HEK293 (cell line): ENCODE results near the gene IGF1R.

Experiments used
- KLF1 ChIP-seq: fragments of 450-650 bp; formaldehyde crosslinking; IDR thresholded peaks from 2 replicates; pipeline ENCODE4 v1.5.1; 2016; ENCODE audit warnings: missing biosample characterization, missing genetic modification characterization
- KLF16 ChIP-seq: fragments of 450-650 bp; formaldehyde crosslinking; IDR thresholded peaks from 2 replicates; pipeline ENCODE4 v1.5.1; 2017; ENCODE audit warnings: missing biosample characterization, missing genetic modification characterization
- ZNF76 ChIP-seq: fragments of 450-650 bp; formaldehyde crosslinking; IDR thresholded peaks from 2 replicates; pipeline ENCODE4; 2016; ENCODE audit warnings: low read depth, missing biosample characterization, missing genetic modification characterization, borderline replicate concordance
- ZNF791 ChIP-seq: fragments of 450-650 bp; formaldehyde crosslinking; IDR thresholded peaks from 2 replicates; pipeline ENCODE4 v1.5.1; 2016; ENCODE audit warnings: missing biosample characterization, missing genetic modification characterization
- TF ChIP-seq, protein P1 (sequence below): fragments of 450-650 bp; formaldehyde crosslinking; IDR thresholded peaks from 2 replicates; pipeline ENCODE4 v1.5.1; 2016; ENCODE audit warnings: missing biosample characterization, missing genetic modification characterization

DNA sequence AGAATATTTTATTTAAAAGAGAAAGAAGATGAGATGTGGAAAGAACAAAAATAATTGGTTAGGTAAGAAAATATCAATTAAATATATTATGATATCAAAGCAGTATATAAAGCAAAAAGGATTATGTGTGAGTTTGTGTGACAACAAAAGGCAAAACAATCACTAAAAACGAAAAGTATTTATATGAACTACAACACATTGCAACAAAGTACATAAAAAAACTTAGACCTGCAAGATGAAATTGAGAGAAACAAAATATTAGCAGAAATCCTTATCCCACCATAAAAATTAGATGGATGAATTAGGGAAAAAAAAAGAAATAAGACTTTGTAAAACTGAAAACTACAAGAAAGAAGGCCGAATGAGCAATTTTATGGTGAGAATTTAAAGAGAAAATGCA, 27.3 kb upstream of the IGF1R start:
- TF ChIP-seq, protein P1, sequence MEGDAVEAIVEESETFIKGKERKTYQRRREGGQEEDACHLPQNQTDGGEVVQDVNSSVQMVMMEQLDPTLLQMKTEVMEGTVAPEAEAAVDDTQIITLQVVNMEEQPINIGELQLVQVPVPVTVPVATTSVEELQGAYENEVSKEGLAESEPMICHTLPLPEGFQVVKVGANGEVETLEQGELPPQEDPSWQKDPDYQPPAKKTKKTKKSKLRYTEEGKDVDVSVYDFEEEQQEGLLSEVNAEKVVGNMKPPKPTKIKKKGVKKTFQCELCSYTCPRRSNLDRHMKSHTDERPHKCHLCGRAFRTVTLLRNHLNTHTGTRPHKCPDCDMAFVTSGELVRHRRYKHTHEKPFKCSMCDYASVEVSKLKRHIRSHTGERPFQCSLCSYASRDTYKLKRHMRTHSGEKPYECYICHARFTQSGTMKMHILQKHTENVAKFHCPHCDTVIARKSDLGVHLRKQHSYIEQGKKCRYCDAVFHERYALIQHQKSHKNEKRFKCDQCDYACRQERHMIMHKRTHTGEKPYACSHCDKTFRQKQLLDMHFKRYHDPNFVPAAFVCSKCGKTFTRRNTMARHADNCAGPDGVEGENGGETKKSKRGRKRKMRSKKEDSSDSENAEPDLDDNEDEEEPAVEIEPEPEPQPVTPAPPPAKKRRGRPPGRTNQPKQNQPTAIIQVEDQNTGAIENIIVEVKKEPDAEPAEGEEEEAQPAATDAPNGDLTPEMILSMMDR (tag by site-specific recombination), result no peak
- TF ChIP-seq ZNF76 (tag by site-specific recombination), result no peak
- TF ChIP-seq ZNF791 (tag by site-specific recombination), result no peak
- TF ChIP-seq KLF16 (tag by site-specific recombination), result no peak
- no peak for TF ChIP-seq KLF1 (tag by site-specific recombination)
